HG02938 (cell line): ENCODE results near the gene FOXO6.

Source experiments
- ATAC-seq: cut with Tn5 transposase; IDR thresholded peaks from one replicate; pipeline ENCODE4 v1.9.1; 2021; ENCODE audit warnings: mild to moderate bottlenecking, moderate library complexity; ENCODE audit not compliant: unreplicated experiment

Gene FOXO6

DNA sequence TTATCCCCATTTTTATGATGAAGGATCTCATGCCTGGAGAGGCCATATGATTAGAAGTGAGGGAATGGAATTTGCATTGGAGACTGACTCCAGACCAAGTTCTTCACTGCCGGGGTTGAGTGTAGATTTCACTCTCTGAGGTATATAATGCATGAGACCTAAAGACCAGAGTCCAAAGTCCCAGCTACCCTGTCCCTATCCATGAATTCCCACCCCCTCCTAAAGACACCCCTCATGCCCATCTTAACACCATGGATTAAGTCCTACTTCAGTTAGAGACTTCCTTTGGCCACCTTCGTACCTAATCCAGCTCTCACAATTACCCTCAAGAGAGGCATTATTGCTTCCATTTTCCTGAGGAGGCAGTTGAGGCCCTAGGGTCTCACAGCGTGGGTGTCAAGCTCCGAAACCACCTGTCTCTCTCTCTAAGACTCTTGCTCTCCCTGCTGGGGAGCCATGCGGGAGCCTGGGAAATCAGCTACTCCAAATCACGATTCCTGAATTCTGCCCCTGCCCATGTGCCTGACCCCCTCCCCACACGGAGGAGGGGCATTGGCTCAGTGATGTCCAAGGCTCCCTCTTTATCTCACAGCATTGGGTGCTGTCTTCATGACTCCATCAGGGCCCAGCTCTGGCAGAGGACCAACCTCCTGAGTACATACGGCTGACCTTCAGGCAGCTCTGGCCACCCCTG is 11.7 kb upstream of the FOXO6 start:
- no peak for ATAC-seq

DNA sequence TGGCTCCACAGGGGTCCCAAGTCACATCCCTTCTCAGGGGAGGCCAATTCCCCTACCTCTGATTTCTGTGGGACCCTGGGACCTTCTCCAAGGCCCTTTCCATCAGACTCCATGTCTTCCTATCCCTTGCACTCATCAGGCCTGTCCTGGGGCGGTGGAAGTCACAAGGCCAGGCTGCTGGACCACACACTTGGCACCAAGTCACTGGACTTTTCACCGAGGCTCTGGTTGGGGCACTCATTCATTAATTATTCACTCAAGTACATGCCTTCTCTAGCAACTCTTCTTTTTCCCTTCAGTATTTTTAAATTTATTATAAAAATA is 11.2 kb upstream of the FOXO6 start:
- ATAC-seq = no peak

GRCh38 chr1:41351262-41352151 is 9.7 kb upstream of the FOXO6 start:
- no peak for ATAC-seq

GRCh38 chr1:41353744-41354143 is 7.5 kb upstream of the FOXO6 start:
- ATAC-seq = no peak

DNA sequence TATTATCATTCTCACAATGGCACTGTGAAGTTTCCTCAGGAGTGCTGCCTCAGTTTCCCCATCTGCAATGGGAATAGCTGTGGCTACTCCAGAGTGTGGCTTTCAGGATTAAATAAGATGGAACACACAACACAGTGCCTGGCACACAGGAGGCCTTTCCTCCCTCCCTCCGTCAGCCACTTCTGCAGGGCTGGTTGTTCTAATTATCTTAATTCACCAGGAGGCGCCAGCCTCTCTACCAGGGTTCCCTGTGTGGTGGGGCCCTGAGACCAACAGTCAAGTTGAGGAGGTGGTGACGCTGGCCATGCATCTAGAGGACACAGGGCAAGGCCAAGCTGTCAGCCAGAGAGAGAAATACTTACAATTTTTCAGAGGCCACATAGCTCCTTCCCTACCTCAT is 6.3 kb upstream of the FOXO6 start:
- ATAC-seq = no peak

DNA sequence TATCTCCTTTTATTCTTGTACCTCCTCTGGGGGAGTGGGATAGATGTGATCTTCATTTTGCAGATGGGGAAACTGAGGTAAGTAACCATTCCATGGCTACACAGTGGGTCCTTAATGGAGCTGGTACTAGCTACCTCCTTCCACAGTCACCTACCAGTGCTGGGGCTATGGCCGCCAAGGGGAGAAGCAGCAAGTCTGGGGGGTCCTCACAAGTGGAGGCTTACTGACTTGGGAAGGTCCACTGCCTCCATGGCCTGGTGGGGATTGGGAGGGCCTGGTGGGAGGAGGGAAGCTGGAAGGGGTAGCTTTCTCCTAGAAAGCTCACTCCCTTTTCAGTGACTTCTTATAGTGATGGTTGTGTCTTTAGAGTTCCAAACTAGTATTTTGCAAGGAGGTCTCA is 5.9 kb upstream of the FOXO6 start:
- ATAC-seq = no peak

DNA sequence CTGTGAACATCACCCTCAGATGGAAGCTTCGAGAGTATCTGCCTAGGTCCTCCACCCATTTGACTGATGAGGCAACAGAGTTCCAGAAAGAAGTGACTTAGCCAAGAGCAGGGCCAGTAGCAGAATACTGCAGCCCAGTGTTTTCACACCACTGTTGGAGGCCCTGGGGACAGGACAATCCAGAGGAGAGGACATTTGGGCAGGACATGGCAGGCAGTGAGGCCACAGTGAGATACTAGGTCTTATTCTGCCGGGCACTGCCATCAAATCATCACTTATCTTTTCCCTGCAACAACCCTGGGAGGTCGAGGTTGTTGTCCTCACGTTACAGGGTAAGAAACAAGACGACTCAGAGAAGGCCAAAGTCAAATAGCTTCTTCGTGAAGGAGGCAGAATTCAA is 5.5 kb upstream of the FOXO6 start:
- no peak for ATAC-seq

GRCh38 chr1:41356752-41357151 is 4.5 kb upstream of the FOXO6 start:
- no peak for ATAC-seq

DNA sequence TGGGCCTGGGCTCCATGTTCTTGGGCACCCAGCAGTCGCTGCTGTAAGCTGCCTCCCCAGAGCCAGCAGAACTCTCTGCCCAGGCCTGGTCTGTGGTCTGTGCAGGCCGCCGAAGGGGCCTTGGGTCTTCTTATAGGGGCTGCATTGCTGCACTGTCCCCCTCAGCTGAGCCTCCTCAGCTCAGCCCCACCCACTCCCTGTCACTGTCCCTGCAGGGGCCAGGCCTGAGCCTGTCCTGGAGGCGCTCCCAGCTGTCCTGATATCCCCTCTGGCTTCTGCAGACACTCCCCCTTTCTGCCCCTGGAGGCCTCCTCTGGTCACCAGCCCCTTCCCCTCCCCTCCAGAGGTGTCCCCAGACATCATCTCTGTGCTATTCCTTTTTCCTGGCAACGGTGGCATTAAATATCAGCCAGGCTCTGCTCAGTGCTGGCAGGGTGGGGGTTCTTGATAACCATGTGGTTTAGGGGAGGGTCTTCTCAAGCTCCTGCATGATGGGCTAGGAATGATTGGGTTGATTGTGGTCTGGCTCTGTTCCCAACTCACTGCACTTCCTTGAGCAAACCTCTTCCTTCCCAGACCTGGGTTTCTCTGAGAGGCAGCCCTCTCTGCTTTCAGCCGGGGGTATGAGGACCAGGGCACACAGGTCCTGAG is 3.7 kb upstream of the FOXO6 start:
- ATAC-seq = no peak

DNA sequence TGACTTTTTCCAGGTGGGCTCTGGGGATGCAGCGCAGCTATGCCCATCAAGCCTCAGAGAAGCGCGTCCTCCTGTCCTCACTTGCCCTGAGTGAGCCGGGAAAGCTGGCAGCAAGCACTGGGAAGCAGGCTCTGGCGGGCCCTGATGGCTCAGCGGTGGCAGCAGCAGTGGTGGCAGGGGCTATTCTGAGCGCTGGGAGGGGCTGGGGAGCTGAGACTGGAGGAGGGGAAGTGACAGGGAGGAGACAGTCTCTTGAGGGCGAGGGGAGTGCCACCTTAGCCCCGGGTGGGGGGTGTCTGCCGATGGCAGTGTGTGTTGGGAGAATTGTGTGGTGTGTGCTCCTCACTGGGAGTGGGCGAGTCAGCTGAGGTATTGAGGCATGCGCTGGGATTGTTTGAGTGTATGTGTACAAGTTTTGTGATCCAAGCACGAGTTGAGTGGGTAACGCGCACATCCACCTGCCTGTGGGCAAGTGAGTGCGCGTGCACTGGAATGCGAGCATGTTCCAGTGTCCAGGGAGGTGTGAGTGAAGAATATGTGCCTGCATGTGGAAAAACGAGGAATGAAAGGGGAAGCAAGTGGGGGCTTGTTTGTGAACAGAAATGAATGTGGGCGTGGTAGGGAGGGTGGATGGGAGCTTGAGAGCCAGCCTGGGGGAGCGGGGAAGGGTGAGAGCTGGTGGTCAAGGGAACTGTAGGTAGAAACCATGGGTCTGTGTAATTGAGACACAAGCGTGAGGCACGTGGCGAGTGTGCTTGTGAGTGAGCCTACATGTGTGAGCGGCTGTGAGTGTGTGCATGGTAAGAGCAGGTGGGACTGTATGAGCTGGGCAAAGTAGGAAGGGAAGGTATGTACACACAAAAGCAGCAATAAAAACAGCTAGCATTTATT is 2.9 kb upstream of the FOXO6 start:
- ATAC-seq = no peak

- ATAC-seq = no peak
These were observed 1.8 kb upstream of the FOXO6 start for GRCh38 chr1:41359211-41360073.

GRCh38 chr1:41360074-41360785 is 1.0 kb upstream of the FOXO6 start:
- ATAC-seq = no peak

- ATAC-seq = peak; percentile 26
These were observed 492 bp downstream of the FOXO6 start for GRCh38 chr1:41361495-41362356.

DNA sequence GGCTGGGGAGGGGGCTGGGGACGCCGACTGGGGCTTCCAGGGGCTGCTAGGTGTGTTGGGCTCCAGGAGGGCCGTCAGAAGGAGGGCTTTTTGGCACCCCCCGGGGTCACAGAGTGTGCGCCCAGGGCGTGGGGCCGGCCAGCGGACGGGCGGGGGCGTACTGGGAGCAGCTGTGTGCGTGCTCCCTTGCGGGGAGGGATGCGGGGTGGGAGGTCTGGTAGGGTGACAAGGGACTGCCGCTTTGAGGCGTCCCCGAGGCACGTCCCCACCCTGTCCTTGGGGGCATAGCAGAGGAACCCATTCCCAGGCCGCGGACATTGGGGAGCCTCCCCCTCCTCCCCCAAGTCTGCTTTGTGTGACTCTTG is 1.1 kb downstream of the FOXO6 start:
- ATAC-seq = no peak

DNA sequence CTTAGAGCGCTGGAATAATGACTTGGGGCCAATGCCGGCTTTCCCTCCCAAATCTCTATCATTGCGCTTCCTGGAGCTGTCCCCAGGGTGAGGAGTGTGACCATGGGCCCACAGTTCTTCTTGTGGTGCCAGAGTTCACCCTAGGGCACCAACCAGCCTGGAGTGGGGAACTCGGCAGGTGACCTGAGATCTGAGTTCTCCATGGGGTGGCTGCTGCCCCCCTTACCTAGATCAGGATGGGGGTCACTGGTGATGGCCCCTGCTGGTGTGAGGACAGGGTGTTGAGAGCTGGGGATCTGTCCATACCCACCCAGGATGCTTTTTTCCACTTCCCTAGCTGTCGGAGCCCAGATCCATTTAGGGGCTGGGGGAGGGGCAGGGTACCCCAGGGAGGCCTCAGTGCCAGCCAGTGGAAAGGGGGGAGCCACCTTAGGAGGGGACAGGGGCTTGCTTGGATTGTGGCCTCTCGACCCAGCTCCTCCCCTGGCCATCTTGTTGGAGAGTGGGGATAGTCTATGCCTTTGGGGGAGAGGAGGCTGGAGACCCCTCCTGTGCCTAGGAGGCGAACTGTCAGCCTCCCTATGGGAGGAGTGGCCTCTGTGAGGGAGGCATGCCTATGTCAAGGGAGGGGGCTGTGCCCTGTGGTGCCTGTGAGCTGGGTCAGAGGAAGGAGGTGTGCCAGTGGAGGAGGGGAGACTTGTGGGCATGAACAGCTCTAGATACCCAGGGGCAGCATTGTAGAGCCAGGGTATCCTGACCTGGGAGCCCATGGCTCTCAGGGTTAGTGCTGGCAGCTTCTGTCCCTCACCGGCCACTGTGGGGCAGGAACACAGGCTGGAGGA is 1.7 kb downstream of the FOXO6 start:
- ATAC-seq = no peak

GRCh38 chr1:41363591-41364320 is 2.5 kb downstream of the FOXO6 start:
- ATAC-seq = no peak
